Mammary epithelial cell (primary cell): ENCODE data around the gene ABCC4.

Experiments
- CTCF ChIP-seq, 2 donors: IDR thresholded peaks in 1 of 2; conservative IDR thresholded peaks in 1 of 2; 2 replicates each; pipeline ENCODE4 v1.5.1; 2011 to 2012; ENCODE audit warnings: inconsistent platforms in 2 of 2, low read length in 2 of 2, mild to moderate bottlenecking in 2 of 2, control low read depth in 1 of 2, low read depth in 1 of 2; ENCODE audit not compliant: insufficient read depth in 1 of 2; ENCODE audit errors: extremely low read depth in 1 of 2
- EZH2 ChIP-seq: IDR thresholded peaks from 2 replicates; pipeline ENCODE4 v1.6.1; 2012; ENCODE audit warnings: low read length, inconsistent platforms, borderline replicate concordance

GRCh38 chr13:95146486-95146885 is 154.8 kb downstream of the ABCC4 start:
- TF ChIP-seq CTCF (conservative IDR thresholded peaks at IDR 0.05 in 1 of 2, IDR thresholded peaks at IDR 0.05 in 1 of 2; ENCODE audit: extremely low read depth in 1 of 2, insufficient read depth in 1 of 2, low read depth in 1 of 2, low read length in 2 of 2) (no peak), EZH2 (no peak)
